ENCODE measurements around the gene EFCAB14.
"Not testable (repeated sequence)": the region's sequence is repeated elsewhere in the genome, so short reads cannot be mapped to it uniquely, and the experiment has no call there.

Gene EFCAB14

DNA sequence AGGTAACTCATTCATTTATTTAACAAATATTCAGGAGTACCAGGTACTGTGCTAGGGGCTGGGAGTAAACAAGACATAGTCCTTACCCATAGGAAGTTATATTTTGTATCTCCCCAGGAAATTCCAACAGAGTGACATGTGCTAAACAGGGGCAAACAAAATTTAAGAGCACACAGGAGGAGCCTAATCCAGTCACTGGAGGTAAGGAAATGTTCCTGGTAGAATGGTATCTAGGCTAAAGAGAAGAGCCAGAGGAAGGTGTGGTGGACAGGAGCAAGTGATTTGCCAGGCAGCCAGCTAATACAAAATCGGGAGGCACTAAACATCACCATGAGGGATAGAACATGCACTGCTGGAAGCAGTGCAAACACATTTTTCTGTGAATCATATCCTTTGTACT, 36.9 kb downstream of the EFCAB14 start:
- DNase-seq: no peak

DNA sequence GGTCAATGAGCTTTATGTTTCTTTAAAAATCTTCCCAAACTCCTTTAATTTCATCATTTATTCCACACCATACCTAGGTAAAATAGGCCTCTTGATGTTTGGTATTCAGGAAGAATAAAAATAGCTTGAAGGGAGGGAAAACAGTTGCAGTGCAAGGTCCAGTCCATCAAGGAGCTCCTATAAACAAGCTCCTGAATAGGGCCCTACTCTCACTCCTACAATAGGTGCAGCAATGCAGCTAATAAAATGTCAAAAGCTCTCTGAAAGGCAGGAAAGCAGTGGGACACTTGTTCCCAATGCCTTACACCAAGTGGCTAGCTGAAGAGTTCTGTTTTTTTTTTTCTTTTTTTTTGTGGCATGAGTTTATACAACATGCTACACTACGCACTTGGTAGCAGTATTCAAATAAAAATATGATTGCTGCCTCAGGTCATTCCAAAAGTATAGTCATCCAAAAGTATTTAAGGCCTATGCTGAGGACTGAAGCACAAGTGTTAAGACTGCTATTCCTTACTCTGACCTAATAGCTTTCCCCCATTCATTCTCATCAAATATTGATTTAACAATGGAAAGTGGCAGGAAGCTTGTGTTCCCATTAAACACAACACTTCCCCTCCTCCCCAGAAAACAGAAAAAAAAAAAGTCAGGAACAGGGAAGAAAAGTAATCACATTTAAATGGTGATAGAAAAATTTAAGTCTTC, 37.4 kb downstream of the EFCAB14 start:
- no peak for DNase-seq

- no peak for DNase-seq
Measured at GRCh38 chr1:46679789-46680573, 38.9 kb downstream of the EFCAB14 start.

GRCh38 chr1:46677339-46677738, 41.6 kb downstream of the EFCAB14 start:
- no peak for DNase-seq

- DNase-seq: no peak
Measured at GRCh38 chr1:46676531-46676930, 42.4 kb downstream of the EFCAB14 start.

GRCh38 chr1:46675549-46676314, 43.2 kb downstream of the EFCAB14 start:
- DNase-seq: no peak

- no peak for DNase-seq
Measured at GRCh38 chr1:46673749-46674182, 45.1 kb downstream of the EFCAB14 start.

DNA sequence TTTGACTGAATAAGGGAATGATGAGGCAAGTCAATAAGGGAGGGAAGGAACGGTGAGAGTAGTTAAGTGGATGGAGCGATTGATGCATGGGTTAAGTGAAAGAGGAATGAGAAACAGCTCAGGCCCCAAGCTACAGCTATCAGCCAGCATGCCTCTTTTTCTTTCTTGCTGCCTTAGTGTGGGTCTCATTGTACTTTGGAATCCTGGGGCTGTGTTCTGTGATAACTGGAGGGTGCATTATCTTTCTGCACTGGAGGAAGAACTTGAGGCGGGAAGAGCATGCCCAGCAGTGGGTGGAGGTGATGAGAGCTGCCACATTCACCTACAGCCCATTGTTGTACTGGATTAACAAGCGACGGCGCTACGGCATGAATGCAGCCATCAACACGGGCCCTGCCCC, 46.2 kb downstream of the EFCAB14 start:
- DNase-seq: no peak

- no peak for DNase-seq
Measured at GRCh38 chr1:46671554-46671953, 47.4 kb downstream of the EFCAB14 start, which contains the start of gene TEX38. Gene TEX38, plus strand, starts transcription at chr1:46671854. Its CDS starts 81 bp downstream, at chr1:46671935.

DNA sequence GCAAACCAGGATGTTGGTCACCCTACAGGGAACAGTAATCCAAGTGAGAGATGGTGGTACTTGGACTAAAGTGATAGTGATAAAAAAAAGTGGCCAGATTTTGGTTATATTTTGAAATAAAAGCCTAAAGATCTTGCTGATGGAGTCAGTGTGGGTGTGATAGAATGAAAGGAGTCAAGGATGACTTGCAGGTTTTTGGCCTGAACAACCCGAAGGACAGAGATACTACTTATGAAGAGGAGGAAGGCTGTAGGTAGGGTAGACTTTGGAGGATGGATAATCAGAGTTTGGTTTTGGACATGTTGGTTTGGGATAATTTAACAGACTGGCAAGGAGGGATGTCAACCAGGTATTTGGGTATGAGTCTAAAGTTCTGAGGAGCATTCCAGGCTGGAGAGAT, 48.8 kb downstream of the EFCAB14 start:
- DNase-seq: no peak

- peak; percentile 29 to 85 for DNase-seq
Measured at GRCh38 chr1:46667782-46668760, 50.8 kb downstream of the EFCAB14 start, which contains the start of gene ATPAF1. Gene ATPAF1, minus strand, starts transcription at chr1:46668364. Its CDS starts 42 bp downstream, at chr1:46668322.

- DNase-seq: no peak
Measured at GRCh38 chr1:46665983-46666382, 52.9 kb downstream of the EFCAB14 start.

DNA sequence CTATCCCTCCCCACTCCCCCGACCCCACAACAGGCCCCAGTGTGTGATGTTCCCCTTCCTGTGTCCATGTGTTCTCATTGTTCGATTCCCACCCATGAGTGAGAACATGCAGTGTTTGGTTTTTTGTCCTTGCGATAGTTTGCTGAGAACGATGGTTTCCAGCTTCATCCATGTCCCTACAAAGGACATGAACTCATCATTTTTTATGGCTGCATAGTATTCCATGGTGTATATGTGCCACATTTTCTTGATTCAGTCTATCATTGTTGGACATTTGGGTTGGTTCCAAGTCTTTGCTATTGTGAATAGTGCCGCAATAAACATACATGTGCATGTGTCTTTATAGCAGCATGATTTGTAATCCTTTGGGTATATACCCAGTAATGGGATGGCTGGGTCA, 56.0 kb downstream of the EFCAB14 start:
- DNase-seq: not testable (repeated sequence)

DNA sequence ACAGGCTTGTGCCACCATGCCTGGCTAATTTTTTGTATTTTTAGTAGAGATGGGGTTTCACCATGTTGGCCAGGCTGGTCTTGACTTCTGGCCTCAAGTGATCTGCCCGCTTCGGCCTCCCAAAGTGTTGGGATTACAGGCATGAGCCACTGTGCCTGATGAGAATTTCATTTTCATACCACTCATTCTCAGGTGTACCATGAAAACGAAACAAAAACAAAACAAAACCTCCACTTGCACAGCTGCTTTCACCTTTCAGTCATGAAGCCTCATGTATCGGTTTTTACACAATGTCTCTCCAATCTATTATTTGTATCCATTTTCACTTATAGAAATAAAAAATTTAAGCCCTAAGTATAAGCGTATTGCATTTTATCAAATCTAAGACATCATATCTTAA, 58.8 kb downstream of the EFCAB14 start:
- DNase-seq: not testable (repeated sequence)

GRCh38 chr1:46659307-46659870, 59.5 kb downstream of the EFCAB14 start:
- DNase-seq: no peak

- no peak for DNase-seq
Measured at GRCh38 chr1:46657775-46658174, 61.1 kb downstream of the EFCAB14 start.

- no peak for DNase-seq
Measured at GRCh38 chr1:46656643-46657042, 62.3 kb downstream of the EFCAB14 start.

DNA sequence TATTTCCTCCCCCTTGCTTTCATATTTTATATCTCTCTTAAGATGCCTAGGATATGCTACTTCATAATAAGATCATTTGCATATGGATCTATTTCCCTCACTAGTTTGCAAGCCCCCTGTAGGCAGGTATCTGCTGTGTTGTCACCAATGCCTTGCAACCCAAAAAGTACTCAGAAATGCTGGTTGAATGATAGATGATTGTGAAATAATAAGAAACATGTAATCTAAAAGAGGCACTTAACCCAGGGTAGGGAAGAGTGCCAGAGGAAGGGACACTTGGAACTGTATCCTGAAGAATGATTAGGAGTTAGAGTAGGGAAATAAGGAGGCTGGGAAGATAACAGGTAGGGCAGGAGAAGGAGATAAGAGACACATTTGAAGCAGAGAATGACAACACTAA, 63.1 kb downstream of the EFCAB14 start:
- no peak for DNase-seq

DNA sequence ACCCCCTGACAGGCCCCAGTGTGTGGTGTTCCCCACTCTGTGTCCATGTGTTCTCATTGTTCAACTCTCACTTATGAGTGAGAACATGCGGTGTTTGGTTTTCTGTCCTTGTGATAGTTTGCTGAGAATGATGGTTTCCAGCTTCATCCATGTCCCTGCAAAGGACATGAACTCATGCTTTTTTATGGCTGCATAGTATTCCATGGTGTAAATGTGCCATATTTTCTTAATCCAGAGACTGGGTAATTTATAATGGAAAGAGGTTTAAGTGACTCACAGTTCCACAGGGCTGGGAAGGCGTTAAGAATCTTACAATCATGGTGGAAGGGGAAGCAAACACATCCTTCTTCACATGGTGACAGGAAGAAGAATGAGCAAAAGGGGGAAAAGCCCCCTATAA, 64.2 kb downstream of the EFCAB14 start:
- DNase-seq: not testable (repeated sequence)

- no peak for DNase-seq
Measured at GRCh38 chr1:46654012-46654411, 64.9 kb downstream of the EFCAB14 start.

GRCh38 chr1:46653405-46653958, 65.4 kb downstream of the EFCAB14 start:
- no peak for DNase-seq

All from NCI-H526 (cell line).